Medulla oblongata (tissue), 1 donor: ENCODE data around the gene TAF1C.

Experiments
- DNase-seq: peaks from one replicate; pipeline ENCODE4 v3.0.0-alpha.2; 2015; ENCODE audit errors: extremely low spot score

TAF1C gene

GRCh38 chr16:84182680-84183571 is 3.9 kb downstream of the TAF1C start:
- no peak for DNase-seq

DNA sequence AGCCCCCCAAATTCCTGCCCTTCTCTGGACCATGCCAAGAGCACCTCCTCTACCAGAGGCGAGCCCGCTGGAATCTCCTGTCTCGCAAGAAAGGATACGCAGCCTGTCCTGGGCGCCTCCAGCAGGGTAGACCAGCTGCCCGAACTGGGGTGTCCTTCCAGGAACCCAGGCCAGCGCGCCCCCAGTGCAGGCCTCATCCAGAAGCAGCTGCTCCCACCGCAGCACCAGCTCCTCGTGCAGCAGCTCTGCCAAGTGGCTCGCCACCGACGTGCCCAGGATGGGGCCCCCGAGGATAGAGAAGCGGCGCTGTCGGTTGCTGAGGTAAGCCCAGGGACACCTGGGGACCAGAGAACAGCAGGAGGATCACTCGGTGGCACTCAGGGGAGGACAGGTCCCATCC is 4.8 kb downstream of the TAF1C start:
- DNase-seq = no peak

- no peak for DNase-seq
These were observed 5.5 kb downstream of the TAF1C start for GRCh38 chr16:84181144-84181915.

DNA sequence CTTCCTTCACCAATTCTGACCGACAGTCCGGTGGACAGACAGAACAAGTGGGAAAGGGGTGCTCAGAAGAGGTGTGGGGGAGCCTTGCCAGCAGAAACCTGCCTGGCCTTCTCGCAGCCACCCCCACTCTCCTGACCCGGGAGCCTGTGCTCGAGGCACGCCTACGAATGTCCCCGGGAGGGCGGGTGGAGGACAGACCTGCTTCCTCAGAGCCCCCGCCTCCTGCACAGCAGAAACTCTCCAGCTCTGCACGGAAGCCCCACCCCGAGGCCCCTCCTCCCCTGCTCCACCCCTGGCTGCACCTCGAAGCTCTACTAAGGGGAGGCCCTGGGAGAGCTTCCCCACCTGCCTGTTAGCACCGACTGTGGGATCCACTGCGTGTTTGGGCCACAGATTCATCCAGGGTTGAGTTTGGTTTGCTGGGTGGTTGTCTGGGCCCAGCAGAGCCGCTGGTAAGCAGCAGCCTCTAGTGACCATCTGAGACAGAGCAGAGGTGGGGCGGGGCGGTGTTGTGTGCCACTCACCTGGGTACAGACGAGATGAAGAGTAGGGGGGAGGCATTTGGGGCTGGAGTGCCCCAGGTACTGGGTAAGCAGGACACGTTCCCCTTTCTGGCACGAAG is 6.2 kb downstream of the TAF1C start:
- DNase-seq = no peak

DNA sequence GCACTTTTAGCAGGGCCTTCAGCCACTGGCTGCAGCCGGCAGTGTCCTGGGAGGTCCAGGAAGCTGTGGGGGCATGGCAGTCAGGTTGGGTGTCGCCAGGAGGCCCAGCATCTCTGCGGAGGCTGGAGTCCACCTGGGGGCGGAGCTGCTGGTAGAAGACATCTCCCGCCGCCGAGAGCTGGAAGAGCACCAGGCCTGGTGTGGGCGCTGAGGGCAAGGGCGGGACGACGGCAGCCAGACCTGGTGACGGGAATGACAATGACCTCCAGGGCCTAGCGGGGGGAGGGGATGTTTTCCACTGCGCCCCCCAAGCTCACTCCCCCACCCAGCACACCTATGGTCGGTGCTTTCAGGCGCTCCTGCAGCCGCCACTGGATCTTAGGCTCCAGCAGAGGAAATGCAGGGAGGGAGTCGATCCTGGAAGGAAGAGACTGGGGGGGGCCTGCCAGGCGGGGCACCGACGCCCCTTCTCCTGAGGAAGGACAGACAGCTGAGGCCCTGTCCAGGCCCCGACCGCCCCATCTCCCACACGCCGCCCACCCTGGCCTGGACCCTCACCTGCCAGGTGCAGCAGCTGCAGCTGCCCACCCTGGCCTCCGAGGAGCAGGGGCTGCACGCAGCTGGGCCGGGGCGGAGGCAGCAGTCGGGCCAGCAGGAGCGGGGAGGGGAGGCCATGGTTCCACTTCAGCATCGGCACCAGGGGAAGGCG is 7.1 kb downstream of the TAF1C start:
- DNase-seq = no peak

- no peak for DNase-seq
These were observed 7.8 kb downstream of the TAF1C start for GRCh38 chr16:84178892-84179611.

- no peak for DNase-seq
These were observed 8.6 kb downstream of the TAF1C start for GRCh38 chr16:84178146-84178765.

GRCh38 chr16:84177741-84178073 is 9.2 kb downstream of the TAF1C start:
- DNase-seq = no peak

DNA sequence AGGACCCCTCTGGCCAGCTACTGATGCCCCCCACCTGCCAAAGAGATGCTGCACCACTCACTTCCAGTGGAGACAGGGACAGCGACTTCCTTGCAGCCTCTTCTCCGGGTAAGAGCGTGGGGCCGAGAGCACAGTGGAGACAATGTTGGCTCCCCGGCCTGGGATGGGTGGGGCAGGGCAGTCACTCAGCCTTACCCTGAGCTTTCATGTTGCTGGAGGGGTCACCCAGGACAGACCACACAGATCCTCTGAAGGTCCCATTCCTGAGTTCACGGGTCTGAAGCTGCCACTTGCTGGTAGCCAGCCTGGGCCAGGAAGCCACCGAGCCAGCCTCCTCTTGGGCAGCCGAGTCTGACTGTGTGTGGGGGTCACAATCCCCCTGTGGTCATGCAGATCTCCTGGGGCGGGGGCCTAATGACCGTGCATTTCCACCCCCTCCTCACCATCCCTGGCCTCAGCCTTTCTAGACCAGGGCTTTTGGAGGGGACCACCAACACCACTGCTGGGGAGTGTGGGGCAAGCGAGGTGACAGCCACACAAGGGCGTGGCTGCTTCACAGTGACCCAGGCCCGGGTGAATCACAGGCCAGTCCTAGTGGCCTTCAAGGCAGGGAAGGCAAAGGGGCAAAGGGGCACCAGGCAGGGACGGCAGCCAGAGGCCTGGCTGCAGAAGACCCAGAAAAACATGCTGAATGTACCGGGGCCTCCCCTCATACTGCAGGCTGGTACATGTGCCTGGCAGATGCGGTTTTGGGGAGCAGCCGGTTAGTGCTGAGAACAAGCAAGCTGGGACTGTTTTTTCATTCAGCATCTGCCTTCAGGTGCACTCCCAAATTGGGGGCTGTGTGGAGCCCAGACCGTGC is 10.4 kb downstream of the TAF1C start:
- no peak for DNase-seq

- DNase-seq = peak; percentile 39
These were observed 11.3 kb downstream of the TAF1C start for GRCh38 chr16:84175350-84176081.

DNA sequence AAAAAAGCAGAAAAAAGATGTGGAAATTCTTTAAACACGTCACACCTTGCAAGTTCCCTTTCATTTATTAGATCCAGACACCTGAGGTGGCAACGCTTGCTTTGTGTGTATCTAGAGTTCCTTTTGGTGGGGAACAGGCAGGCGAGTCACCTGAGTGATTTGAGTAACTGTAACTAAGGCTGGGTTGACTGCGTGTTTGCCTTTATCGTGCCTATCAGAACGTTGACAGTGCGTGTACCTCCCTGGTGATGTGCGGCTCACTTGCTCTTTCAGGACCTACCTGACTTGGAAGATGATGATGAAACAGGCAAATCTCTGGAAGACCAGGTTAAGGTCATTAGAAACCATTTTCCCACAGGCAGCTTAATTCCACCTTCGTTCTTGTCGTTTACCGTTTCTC is 12.5 kb downstream of the TAF1C start:
- no peak for DNase-seq

DNA sequence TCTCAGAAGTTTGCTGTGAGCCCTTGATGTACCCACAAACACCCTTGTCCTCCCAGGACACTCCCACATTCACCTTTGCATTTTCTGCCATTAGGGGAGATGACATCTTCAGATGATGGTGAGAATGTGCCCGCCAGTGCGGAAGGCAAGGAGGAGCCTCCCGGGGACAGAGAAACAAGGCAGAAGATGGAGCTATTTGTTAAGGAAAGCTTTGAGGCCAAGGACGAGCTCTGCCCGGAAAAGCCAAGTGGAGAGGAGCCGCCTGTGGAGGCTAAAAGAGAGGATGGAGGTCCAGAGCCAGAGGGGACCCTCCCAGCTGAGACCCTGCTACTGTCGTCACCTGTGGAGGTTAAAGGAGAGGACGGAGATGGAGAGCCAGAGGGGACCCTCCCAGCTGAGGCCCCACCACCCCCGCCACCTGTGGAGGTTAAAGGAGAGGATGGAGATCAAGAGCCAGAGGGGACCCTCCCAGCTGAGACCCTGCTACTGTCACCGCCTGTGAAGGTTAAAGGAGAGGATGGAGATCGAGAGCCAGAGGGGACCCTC is 17.0 kb downstream of the TAF1C start:
- no peak for DNase-seq

- no peak for DNase-seq
These were observed 19.8 kb downstream of the TAF1C start for GRCh38 chr16:84166796-84167695.

GRCh38 chr16:84165746-84166145 is 21.1 kb downstream of the TAF1C start:
- no peak for DNase-seq

- DNase-seq = no peak
These were observed 25.1 kb downstream of the TAF1C start for GRCh38 chr16:84161801-84162200.

- no peak for DNase-seq
These were observed 25.8 kb downstream of the TAF1C start for GRCh38 chr16:84161037-84161436.

DNA sequence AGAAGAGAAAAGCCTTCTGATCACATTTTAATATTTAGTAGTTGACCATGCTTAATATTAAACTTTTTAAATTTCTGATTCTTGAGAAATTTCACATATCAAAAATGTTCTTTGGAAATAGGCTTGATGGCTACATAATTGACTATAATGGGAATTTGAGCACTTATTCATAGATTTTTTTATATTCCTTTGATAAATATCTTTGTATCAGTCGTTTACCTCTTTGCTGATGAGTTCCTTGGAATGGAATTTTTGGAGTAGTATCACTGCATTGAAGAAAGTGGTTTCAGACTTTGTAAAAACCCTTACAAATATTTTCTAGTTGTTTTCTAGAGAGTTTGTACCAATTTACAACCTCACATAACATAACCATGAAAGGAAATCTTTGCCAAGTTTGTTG is 27.1 kb downstream of the TAF1C start:
- no peak for DNase-seq

DNA sequence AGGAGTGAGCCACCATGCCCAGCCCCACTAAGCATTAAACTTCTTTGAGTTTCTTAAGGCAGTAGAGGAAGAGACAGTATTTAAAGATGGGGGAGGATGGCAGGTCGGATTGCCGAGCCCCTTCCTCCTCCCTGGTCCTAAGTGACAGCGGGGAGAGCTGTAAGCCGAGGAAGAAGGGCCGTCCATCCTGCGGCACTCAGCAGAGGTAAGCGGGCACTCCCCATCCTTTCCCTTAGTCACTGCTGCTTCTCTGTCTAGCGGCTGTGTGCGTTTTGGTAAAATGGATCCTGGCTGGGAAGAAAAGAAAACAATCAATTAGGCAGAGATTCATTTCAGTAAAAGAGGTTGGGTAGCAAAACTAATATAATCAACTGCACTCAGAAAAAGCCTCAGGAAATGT is 27.9 kb downstream of the TAF1C start:
- no peak for DNase-seq
